Measurements from ENCODE around the gene ZBED1.
"Not testable (repeated sequence)": the region's sequence is repeated elsewhere in the genome, so short reads cannot be mapped to it uniquely, and the experiment has no call there.

Gene ZBED1

GRCh38 chrX:2533424-2533823, 32.6 kb upstream of the ZBED1 start:
- DNase-seq = no peak

GRCh38 chrX:2526390-2526789, 25.6 kb upstream of the ZBED1 start:
- ATAC-seq (no peak), DNase-seq (no peak)
- Mint-ChIP-seq H3K4me3 (no peak overlapping the region), H3K27ac (no peak overlapping the region), H3K27me3 (peaks cover 13% of the 10 kb centered on the region), H3K4me1 (no peaks in the 10 kb centered on the region), H3K9me3 (peaks cover 6 to 12% of the 10 kb centered on the region in 2 donors)

More at GRCh38 chrX:2533424-2533823, 32.6 kb upstream of the ZBED1 start:
- no peaks in the 10 kb centered on the region for H3K9me3 Mint-ChIP-seq
- no peak for ATAC-seq
- peak overlapping the region in 1 of 2 donors; percentile 34 for H3K27ac Mint-ChIP-seq
- no peaks in the 10 kb centered on the region for H3K4me1 Mint-ChIP-seq
- H3K27me3 Mint-ChIP-seq = peaks cover 8% of the 10 kb centered on the region
- no peak overlapping the region for H3K4me3 Mint-ChIP-seq

- Mint-ChIP-seq H3K4me3 (no peak overlapping the region), H3K27me3 (peaks cover 13% of the 10 kb centered on the region), H3K4me1 (no peaks in the 10 kb centered on the region), H3K9me3 (peaks cover 6 to 12% of the 10 kb centered on the region in 2 donors), H3K27ac (no peak overlapping the region)
- DNase-seq = no peak
- no peak for ATAC-seq
Observed at GRCh38 chrX:2523911-2524310, 23.1 kb upstream of the ZBED1 start.

GRCh38 chrX:2521927-2522386, 21.2 kb upstream of the ZBED1 start:
- peaks cover 6 to 7% of the 10 kb centered on the region in 2 donors for H3K9me3 Mint-ChIP-seq

GRCh38 chrX:2521092-2521926, 20.5 kb upstream of the ZBED1 start:
- DNase-seq (no peak), ATAC-seq (no peak)
- Mint-ChIP-seq H3K4me3 (no peak overlapping the region), H3K9me3 (peaks cover under 1% of the 10 kb centered on the region in 2 donors), H3K27ac (no peak overlapping the region), H3K4me1 (peaks cover 6% of the 10 kb centered on the region), H3K27me3 (peaks cover under 1% of the 10 kb centered on the region)

More at GRCh38 chrX:2521927-2522386, 21.2 kb upstream of the ZBED1 start:
- DNase-seq = no peak
- Mint-ChIP-seq H3K4me3 (no peak overlapping the region), H3K27me3 (peaks cover 7% of the 10 kb centered on the region), H3K27ac (no peak overlapping the region), H3K4me1 (peaks cover 6% of the 10 kb centered on the region)
- ATAC-seq = no peak

- DNase-seq = no peak
- no peak overlapping the region for H3K27ac Mint-ChIP-seq
- peaks cover 6% of the 10 kb centered on the region for H3K4me1 Mint-ChIP-seq
- H3K9me3 Mint-ChIP-seq = no peaks in the 10 kb centered on the region
- ATAC-seq = no peak
- H3K4me3 Mint-ChIP-seq = no peak overlapping the region
- H3K27me3 Mint-ChIP-seq = no peaks in the 10 kb centered on the region
Observed at GRCh38 chrX:2520539-2520938, 19.8 kb upstream of the ZBED1 start.

- H3K4me3 Mint-ChIP-seq, H3K27me3 Mint-ChIP-seq, H3K9me3 Mint-ChIP-seq, H3K27ac Mint-ChIP-seq, ATAC-seq, H3K4me1 Mint-ChIP-seq, DNase-seq: not testable (repeated sequence)
Observed at GRCh38 chrX:2519638-2520037, 18.9 kb upstream of the ZBED1 start.

GRCh38 chrX:2517055-2517454, 16.3 kb upstream of the ZBED1 start:
- no peaks in the 10 kb centered on the region for H3K27me3 Mint-ChIP-seq
- no peaks in the 10 kb centered on the region for H3K9me3 Mint-ChIP-seq
- no peak overlapping the region for H3K27ac Mint-ChIP-seq
- peaks cover 6% of the 10 kb centered on the region for H3K4me1 Mint-ChIP-seq
- ATAC-seq = no peak
- DNase-seq = no peak
- no peak overlapping the region for H3K4me3 Mint-ChIP-seq

- no peaks in the 10 kb centered on the region for H3K27me3 Mint-ChIP-seq
- H3K4me1 Mint-ChIP-seq = peaks cover 6% of the 10 kb centered on the region
Observed at GRCh38 chrX:2516623-2517022, 15.8 kb upstream of the ZBED1 start.

GRCh38 chrX:2514131-2514530, 13.4 kb upstream of the ZBED1 start:
- Mint-ChIP-seq H3K4me1 (peaks cover 6% of the 10 kb centered on the region), H3K9me3 (no peaks in the 10 kb centered on the region), H3K27ac (no peak overlapping the region), H3K27me3 (no peaks in the 10 kb centered on the region), H3K4me3 (no peak overlapping the region)
- DNase-seq (no peak), ATAC-seq (no peak)

More at GRCh38 chrX:2516623-2517022, 15.8 kb upstream of the ZBED1 start:
- H3K4me3 Mint-ChIP-seq = no peak overlapping the region
- DNase-seq (no peak), ATAC-seq (no peak)
- H3K9me3 Mint-ChIP-seq = no peaks in the 10 kb centered on the region
- H3K27ac Mint-ChIP-seq = no peak overlapping the region

- peaks cover 6% of the 10 kb centered on the region for H3K4me1 Mint-ChIP-seq
- no peak for DNase-seq
- ATAC-seq = no peak
- no peak overlapping the region for H3K4me3 Mint-ChIP-seq
- H3K9me3 Mint-ChIP-seq = no peaks in the 10 kb centered on the region
- no peak overlapping the region for H3K27ac Mint-ChIP-seq
- no peaks in the 10 kb centered on the region for H3K27me3 Mint-ChIP-seq
Observed at GRCh38 chrX:2513121-2513664, 12.4 kb upstream of the ZBED1 start.

GRCh38 chrX:2512501-2512900, 11.7 kb upstream of the ZBED1 start:
- no peak for DNase-seq
- Mint-ChIP-seq H3K4me1 (no peaks in the 10 kb centered on the region), H3K9me3 (no peaks in the 10 kb centered on the region), H3K27ac (no peak overlapping the region), H3K27me3 (no peaks in the 10 kb centered on the region), H3K4me3 (no peak overlapping the region)
- no peak for ATAC-seq

GRCh38 chrX:2511326-2511725, 10.6 kb upstream of the ZBED1 start:
- H3K9me3 Mint-ChIP-seq = no peaks in the 10 kb centered on the region
- DNase-seq (no peak), ATAC-seq (no peak)
- H3K4me1 Mint-ChIP-seq = no peaks in the 10 kb centered on the region
- no peaks in the 10 kb centered on the region for H3K27me3 Mint-ChIP-seq
- no peak overlapping the region for H3K27ac Mint-ChIP-seq
- H3K4me3 Mint-ChIP-seq = no peak overlapping the region

- no peaks in the 10 kb centered on the region for H3K9me3 Mint-ChIP-seq
- H3K27ac Mint-ChIP-seq = peak overlapping the region in 1 of 2 donors; percentile 7
- DNase-seq (no peak), ATAC-seq (no peak)
- H3K27me3 Mint-ChIP-seq = no peaks in the 10 kb centered on the region
- no peaks in the 10 kb centered on the region for H3K4me1 Mint-ChIP-seq
- H3K4me3 Mint-ChIP-seq = no peak overlapping the region
Observed at GRCh38 chrX:2508648-2509335, 8.0 kb upstream of the ZBED1 start.

GRCh38 chrX:2507904-2508627, 7.3 kb upstream of the ZBED1 start:
- H3K27ac Mint-ChIP-seq = no peak overlapping the region
- no peaks in the 10 kb centered on the region for H3K27me3 Mint-ChIP-seq

More at GRCh38 chrX:2507904-2508627, 7.3 kb upstream of the ZBED1 start:
- no peaks in the 10 kb centered on the region for H3K9me3 Mint-ChIP-seq
- DNase-seq = no peak
- H3K4me3 Mint-ChIP-seq = no peak overlapping the region
- ATAC-seq = no peak
- no peaks in the 10 kb centered on the region for H3K4me1 Mint-ChIP-seq

Measured in stimulated activated naive CD8-positive, alpha-beta T cell treated with anti-CD3 and anti-CD28 coated beads, Interleukin-15, amount 100 ng/mL, for 72 hours (primary cell).